HepG2 (cell line): ENCODE data around the gene CUL7. TPM values are rescaled to one million over a fixed set of nuclear protein-coding genes. Genes with fewer than 3 reads are reported as not detected.

ENCODE experiments used
- ATM ChIP-seq: fragments of 450-650 bp; IDR thresholded peaks from 2 replicates; pipeline ENCODE4 v1.7.1; 2017; ENCODE audit warnings: mild to moderate bottlenecking, borderline replicate concordance
- FOXK1 ChIP-seq: sonication (generic); formaldehyde crosslinking; IDR thresholded peaks from 2 replicates; pipeline ENCODE4 v1.4.0; 2020; ENCODE audit warnings: low read depth, missing genetic modification reagents, borderline replicate concordance
- IKZF4 ChIP-seq: sonication (generic); formaldehyde crosslinking; IDR thresholded peaks from 2 replicates; pipeline ENCODE4 v1.5.1; 2020; ENCODE audit warnings: borderline replicate concordance, mild to moderate bottlenecking, low read depth, missing genetic modification reagents; ENCODE audit errors: not compliant biosample characterization
- MBNL3 ChIP-seq: fragments of 250-450 bp; sonication (Bioruptor Pico); conservative IDR thresholded peaks from 2 replicates; pipeline ENCODE4 v1.8.0; 2022; ENCODE audit warnings: mild to moderate bottlenecking, inconsistent platforms
- NCOA5 ChIP-seq: sonication (generic); formaldehyde crosslinking; IDR thresholded peaks from 2 replicates; pipeline ENCODE4 v1.4.0; 2020; ENCODE audit warnings: missing genetic modification reagents
- NCOR1 ChIP-seq: fragments of 200-600 bp; sonication (generic); IDR thresholded peaks from 2 replicates; pipeline ENCODE4 v1.7.0; 2017; ENCODE audit warnings: antibody characterized with exemption, low read length, borderline replicate concordance
- RXRA ChIP-seq: sonication (generic); formaldehyde crosslinking; IDR thresholded peaks from 2 replicates; pipeline ENCODE4 v1.5.1; 2020; ENCODE audit warnings: missing genetic modification reagents
- THYN1 ChIP-seq: sonication (generic); formaldehyde crosslinking; IDR thresholded peaks from 2 replicates; pipeline ENCODE4 v1.8.1; 2023; ENCODE audit warnings: low read depth, mild to moderate bottlenecking, moderate library complexity, missing genetic modification reagents, borderline replicate concordance
- ZBTB4 ChIP-seq: sonication (generic); formaldehyde crosslinking; IDR thresholded peaks from 2 replicates; pipeline ENCODE4 v1.4.0; 2020; ENCODE audit warnings: missing genetic modification reagents, mild to moderate bottlenecking, borderline replicate concordance
- ZFP37 ChIP-seq: sonication (generic); formaldehyde crosslinking; IDR thresholded peaks from 2 replicates; pipeline ENCODE4 v1.4.0; 2020; ENCODE audit warnings: missing genetic modification reagents, borderline replicate concordance
- ZNF383 ChIP-seq: sonication (generic); formaldehyde crosslinking; IDR thresholded peaks from 2 replicates; pipeline ENCODE4 v1.4.0; 2020; ENCODE audit warnings: missing genetic modification reagents, mild to moderate bottlenecking, borderline replicate concordance
- polyA plus RNA-seq, 8 experiments: library from polyadenylated mRNA; depleted of rRNA in 3 of 8; stranded (reverse) in 7 of 8; unstranded in 1 of 8; fragments of >200 nt; fragmentation: Illumina TruSeq in 4 of 8; extraction: Trizol in 4 of 8; gene quantifications; 2 replicates each; pipeline versions ENCODE4 v1.2.1 to v1.2.3, GENCODE V29; 2011 to 2016; ENCODE audit warnings: low read depth in 4 of 8, missing spikeins in 1 of 8, mixed read lengths in 1 of 8; ENCODE audit not compliant: insufficient read depth in 1 of 8
- total RNA-seq, 5 experiments: library from RNA; depleted of rRNA; stranded (reverse); fragments of >200 nt; fragmentation: Illumina TruSeq; extraction: Trizol; gene quantifications; 2 replicates each; pipeline ENCODE4 v1.2.3, GENCODE V29; 2016; ENCODE audit warnings: low read depth in 1 of 5
- TF ChIP-seq, protein P1 (sequence below): sonication (generic); formaldehyde crosslinking; IDR thresholded peaks from 2 replicates; pipeline ENCODE4 v1.9.0; 2021; ENCODE audit warnings: missing genetic modification reagents, borderline replicate concordance
- TF ChIP-seq, protein P2 (sequence below): sonication (generic); formaldehyde crosslinking; IDR thresholded peaks from 2 replicates; pipeline ENCODE4 v1.5.0; 2020; ENCODE audit warnings: missing genetic modification reagents
- TF ChIP-seq, protein P3 (sequence below): sonication (generic); formaldehyde crosslinking; conservative IDR thresholded peaks from 2 replicates; pipeline ENCODE4 v1.8.0; 2022; ENCODE audit warnings: mild to moderate bottlenecking, moderate library complexity, missing genetic modification reagents

CUL7 gene
- total and polyA plus RNA-seq, 2 of the 13 experiments (the other 11 are each of a cell fraction or from before 2014, with no cell fraction given): 32.0 to 60.7 TPM

GRCh38 chr6:43053545-43054205, at the start of gene CUL7 (continued):
- TF ChIP-seq ZBTB4 (peak; percentile 67; the same call in 1 of the 2 replicates), ATM (no peak), IKZF4 (CRISPR knock-in tag) (peak; percentile 88), MBNL3 (CRISPR knock-in tag) (no peak), NCOA5 (CRISPR knock-in tag) (no peak), ZFP37 (CRISPR knock-in tag) (no peak), THYN1 (CRISPR knock-in tag) (no peak), FOXK1 (CRISPR knock-in tag) (peak; percentile 64), NCOR1 (no peak; the same call in 1 of the 2 replicates), ZNF383 (CRISPR knock-in tag) (no peak), RXRA (CRISPR knock-in tag) (peak; percentile 88)
- TF ChIP-seq, protein P1, sequence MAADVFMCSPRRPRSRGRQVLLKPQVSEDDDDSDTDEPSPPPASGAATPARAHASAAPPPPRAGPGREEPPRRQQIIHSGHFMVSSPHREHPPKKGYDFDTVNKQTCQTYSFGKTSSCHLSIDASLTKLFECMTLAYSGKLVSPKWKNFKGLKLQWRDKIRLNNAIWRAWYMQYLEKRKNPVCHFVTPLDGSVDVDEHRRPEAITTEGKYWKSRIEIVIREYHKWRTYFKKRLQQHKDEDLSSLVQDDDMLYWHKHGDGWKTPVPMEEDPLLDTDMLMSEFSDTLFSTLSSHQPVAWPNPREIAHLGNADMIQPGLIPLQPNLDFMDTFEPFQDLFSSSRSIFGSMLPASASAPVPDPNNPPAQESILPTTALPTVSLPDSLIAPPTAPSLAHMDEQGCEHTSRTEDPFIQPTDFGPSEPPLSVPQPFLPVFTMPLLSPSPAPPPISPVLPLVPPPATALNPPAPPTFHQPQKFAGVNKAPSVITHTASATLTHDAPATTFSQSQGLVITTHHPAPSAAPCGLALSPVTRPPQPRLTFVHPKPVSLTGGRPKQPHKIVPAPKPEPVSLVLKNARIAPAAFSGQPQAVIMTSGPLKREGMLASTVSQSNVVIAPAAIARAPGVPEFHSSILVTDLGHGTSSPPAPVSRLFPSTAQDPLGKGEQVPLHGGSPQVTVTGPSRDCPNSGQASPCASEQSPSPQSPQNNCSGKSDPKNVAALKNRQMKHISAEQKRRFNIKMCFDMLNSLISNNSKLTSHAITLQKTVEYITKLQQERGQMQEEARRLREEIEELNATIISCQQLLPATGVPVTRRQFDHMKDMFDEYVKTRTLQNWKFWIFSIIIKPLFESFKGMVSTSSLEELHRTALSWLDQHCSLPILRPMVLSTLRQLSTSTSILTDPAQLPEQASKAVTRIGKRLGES (CRISPR knock-in tag): no peak
- TF ChIP-seq, protein P2, sequence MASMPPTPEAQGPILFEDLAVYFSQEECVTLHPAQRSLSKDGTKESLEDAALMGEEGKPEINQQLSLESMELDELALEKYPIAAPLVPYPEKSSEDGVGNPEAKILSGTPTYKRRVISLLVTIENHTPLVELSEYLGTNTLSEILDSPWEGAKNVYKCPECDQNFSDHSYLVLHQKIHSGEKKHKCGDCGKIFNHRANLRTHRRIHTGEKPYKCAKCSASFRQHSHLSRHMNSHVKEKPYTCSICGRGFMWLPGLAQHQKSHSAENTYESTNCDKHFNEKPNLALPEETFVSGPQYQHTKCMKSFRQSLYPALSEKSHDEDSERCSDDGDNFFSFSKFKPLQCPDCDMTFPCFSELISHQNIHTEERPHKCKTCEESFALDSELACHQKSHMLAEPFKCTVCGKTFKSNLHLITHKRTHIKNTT: no peak
- TF ChIP-seq, protein P3, sequence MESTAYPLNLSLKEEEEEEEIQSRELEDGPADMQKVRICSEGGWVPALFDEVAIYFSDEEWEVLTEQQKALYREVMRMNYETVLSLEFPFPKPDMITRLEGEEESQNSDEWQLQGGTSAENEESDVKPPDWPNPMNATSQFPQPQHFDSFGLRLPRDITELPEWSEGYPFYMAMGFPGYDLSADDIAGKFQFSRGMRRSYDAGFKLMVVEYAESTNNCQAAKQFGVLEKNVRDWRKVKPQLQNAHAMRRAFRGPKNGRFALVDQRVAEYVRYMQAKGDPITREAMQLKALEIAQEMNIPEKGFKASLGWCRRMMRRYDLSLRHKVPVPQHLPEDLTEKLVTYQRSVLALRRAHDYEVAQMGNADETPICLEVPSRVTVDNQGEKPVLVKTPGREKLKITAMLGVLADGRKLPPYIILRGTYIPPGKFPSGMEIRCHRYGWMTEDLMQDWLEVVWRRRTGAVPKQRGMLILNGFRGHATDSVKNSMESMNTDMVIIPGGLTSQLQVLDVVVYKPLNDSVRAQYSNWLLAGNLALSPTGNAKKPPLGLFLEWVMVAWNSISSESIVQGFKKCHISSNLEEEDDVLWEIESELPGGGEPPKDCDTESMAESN (CRISPR knock-in tag): peak; percentile 93
